Testis (tissue), 2 donors: ENCODE data around the gene KCTD10.

Experiments used
- CTCF ChIP-seq, 3 experiments: fragments of 450-650 bp in 2 of 3; fragments of 200-600 bp in 1 of 3; sonication (generic) in 1 of 3; IDR thresholded peaks; one replicate each; pipeline ENCODE4 v1.5.1; 2016 to 2019; ENCODE audit warnings: antibody characterized with exemption in 3 of 3, mild to moderate bottlenecking in 2 of 3, moderate library complexity in 1 of 3
- POLR2A ChIP-seq: fragments of 450-650 bp; IDR thresholded peaks from one replicate; pipeline ENCODE4 v1.6.1; 2017; ENCODE audit warnings: antibody characterized with exemption, mild to moderate bottlenecking, moderate library complexity

- TF ChIP-seq POLR2A, result no peak
- no peak for TF ChIP-seq CTCF (IDR thresholded peaks at IDR 0.05)
Measured at GRCh38 chr12:109519787-109520186, 42.7 kb upstream of the KCTD10 start.
